GM18907 (cell line): Measurements from ENCODE around the gene NDUFB6.
"Not testable (repeated sequence)": the region's sequence is repeated elsewhere in the genome, so short reads cannot be mapped to it uniquely, and the experiment has no call there.

ENCODE experiments used
- ATAC-seq: cut with Tn5 transposase; IDR thresholded peaks from one replicate; pipeline ENCODE4 v1.9.1; 2021; ENCODE audit warnings: mild to moderate bottlenecking, moderate library complexity; ENCODE audit not compliant: unreplicated experiment

NDUFB6 gene

DNA sequence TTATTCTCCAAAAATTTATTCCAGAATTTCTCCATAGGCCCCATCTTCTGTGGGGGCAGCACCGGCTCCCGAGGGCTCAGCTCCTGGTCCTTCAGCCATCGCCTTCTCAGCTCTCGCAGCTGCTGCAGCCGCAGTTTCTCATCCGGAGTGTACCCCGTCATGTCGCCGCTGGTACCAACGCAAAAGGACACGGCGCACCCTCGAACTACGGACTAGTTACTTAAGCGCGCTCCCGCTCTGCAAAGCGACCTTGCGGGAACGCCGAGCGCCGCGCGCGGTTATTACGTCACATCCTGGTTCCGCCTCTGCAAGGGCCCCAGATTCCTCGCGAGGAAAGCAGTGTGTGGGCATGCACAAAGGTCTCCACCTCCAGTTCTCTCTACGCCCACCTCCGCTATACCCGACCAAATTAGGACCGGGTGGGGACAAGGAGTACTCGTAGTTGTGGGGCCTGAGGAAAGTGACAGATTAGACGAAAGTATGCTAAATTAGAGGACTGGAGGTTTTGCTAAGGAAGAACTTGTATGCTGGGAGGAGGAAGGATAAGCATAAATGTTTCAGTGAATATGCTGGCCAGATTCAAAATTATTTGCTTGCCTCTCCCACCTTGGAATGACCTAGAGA lies at the start of gene NDUFB6:
NDUFB6 (minus strand) TSS at position 260 of the 624 bp plus-strand sequence; CDS start at position 161, 99 bp downstream.
- ATAC-seq = peak; percentile 91

GRCh38 chr9:32618261-32618660 lies 45.3 kb upstream of the NDUFB6 start:
- no peak for ATAC-seq

DNA sequence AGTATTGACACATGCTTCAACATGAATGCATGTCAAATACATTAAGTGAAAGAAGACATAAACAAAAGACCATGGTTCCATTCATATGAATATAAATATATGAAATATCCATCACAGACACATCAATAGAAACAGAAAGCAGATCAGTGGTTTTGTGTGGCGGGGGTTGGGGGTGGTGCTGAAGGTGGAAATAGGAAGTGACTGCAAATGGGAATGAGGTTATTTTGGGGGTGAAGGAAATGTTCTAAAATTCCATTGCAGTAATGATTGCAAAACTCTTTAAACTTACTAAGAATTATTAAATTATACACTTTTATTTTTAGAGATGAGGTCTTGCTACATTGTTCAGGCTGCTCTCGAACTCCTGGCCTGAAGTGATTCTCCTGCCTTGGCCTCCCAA lies 33.9 kb upstream of the NDUFB6 start:
- ATAC-seq = no peak

DNA sequence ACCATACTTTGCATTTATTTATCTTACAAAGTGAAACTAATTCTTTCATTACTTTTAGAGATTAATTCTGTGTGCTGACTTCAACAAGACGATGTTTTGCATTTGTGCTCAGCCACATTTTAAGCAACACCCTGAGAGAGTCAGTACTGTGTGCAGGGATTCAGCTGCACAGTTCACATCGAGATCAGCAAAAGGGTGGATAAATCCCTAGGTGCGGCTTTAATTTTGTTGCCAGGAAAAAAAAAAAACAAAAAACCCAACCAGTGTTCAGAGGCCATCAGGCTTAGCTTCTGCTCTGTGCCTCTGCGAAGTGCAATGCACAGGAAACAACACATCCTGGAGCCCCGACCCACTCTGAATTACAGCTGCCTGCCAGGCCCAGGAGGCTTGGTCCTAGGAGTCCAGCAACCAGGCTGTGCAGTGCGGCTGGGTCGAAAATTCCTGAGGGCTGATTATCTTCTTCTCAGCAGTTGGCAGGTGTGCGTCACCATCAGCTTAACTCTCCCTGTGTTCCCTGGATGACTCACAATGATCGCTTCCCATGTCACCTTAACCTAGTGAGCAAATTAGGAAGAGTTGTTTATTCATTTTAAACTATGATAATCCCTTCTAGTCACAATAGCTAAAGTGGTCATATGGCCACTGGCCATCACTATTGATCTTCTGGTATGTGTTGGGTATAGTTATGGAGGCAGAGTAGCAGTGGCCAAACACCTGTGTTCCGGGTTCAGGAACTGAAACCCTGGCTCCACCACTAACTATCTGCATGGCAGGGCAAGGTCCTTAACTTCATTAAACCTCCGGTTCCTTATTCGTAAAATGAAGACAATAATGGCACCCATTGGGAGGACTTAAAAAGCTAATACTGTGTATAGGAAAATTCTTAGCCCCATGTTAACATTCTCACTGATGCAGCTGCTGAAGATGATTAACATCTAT lies 31.2 kb upstream of the NDUFB6 start:
- peak; percentile 90 for ATAC-seq

- ATAC-seq = not testable (repeated sequence)
Measured at GRCh38 chr9:32599021-32599420, 26.1 kb upstream of the NDUFB6 start.

DNA sequence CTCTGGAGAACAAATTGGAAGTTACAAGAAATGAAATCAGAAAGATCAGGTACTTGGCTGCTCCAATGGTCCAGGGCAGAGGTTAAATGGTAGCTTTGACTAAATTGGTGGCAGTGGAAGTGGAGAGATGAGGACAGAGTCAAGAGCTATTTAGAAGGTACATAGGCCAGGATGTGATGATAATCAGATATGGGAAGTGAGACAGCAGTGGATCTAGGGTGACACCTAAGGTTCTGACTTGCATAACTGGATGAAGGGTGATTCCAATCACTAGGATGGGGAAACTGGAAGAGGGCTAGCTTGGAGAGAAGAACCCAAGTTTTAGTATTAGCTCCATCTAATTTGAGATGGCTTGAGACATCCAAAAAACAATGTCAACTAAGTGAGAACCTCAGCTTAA lies 24.0 kb upstream of the NDUFB6 start:
- no peak for ATAC-seq

GRCh38 chr9:32596096-32596865 lies 23.3 kb upstream of the NDUFB6 start:
- no peak for ATAC-seq

DNA sequence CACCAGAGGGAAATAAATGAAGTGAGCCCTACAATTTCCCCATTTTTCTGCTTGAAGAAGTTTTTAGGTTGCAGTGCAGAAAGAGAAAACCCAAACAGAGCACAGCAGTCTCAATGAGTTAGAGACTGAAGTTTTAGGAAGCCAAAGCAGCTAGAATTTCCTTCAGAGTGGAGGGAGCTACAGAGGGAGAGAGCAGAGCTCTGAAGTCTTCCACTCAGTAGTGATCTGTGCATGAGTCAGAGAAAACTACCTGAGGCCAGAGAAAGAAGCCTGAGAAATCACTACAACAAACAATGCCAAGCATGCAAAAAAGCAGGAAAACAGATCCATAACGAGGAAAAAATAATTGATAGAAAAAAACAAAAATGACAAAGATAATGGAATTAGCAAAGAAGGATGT lies 17.9 kb upstream of the NDUFB6 start:
- ATAC-seq = no peak

- ATAC-seq = no peak
Measured at GRCh38 chr9:32590476-32590875, 17.5 kb upstream of the NDUFB6 start.

- ATAC-seq = peak; percentile 74
Measured at GRCh38 chr9:32589083-32589723, 16.2 kb upstream of the NDUFB6 start.

DNA sequence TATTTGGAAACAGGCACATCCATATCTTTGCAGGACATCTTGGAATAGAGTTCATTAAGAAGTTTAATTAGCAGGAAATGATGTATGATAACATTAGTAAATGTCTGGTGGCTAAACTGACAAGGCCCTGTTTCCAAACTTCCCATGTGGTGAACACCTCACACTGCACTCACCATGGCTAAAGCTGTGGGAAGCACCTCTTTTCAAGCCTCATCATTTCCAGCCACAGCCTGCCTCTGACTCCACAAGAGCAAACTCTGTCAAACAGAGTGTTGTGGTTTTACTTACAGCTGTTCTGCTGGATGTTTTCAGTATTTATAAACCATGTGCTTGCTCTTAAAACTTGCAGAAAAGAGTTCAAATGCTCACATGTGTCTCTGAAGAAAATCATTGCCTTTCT lies 14.9 kb upstream of the NDUFB6 start:
- ATAC-seq = peak; percentile 65

GRCh38 chr9:32584784-32585183 lies 11.8 kb upstream of the NDUFB6 start:
- no peak for ATAC-seq

DNA sequence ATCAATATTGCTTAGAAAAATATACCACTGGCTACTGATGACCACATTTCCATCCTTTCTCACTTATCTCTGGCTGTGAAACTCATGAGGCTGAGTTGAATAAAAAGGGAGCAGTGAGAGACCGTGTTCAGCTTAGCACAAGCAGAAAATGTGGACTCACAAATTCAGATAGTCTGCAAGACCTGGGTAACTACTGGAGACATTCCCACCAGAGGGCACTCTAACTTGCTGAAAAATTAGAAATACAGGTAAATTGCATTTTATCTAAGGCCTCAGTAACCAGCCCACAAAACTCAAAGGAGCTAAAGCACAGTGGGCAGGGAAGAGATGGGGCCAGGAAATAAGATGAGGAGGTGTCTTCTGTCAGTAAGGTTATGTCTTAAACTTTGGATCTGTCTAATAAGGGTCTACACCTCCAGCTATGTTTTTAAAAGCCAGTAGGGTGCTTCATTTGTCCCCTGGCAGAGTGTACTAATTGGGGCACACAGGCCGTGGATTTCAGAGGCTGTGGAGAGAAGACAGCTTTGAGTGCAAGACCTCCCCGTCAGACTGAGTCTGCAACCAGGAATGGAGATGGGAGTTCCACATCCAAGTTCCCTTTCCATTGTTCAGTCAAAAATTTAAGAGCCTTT lies 8.7 kb upstream of the NDUFB6 start:
- no peak for ATAC-seq

DNA sequence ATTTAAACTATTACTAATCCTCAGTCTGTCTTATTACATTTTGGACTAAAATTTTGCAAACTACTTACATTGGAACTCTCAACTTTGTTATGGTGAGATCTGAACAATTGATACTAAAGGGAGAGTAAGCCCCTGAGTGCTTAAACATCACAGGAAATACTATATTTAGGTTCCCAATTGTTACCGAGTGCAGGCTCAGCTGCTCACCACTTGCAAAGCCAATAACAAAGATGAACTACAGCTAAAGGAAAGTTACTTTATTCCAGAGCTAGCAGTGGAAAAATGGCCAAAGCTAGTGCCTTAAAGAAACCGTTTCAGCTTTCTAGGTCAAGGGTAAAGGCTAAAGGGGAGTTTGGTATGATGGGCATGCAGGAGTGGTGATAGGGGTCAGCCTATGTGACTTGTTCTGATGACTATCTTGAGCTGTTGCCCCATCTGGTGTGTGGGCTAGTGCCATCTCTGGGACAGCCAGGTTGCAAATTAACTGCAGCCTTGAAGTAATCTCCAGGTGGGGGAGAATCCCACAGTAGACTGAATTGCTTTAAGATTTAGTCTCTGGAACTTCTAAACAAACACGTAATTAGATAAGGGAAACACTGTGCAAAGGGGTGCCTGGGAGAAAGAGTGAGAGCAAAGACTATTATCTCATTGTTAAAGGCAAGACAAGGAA lies 7.8 kb upstream of the NDUFB6 start:
- ATAC-seq = no peak

DNA sequence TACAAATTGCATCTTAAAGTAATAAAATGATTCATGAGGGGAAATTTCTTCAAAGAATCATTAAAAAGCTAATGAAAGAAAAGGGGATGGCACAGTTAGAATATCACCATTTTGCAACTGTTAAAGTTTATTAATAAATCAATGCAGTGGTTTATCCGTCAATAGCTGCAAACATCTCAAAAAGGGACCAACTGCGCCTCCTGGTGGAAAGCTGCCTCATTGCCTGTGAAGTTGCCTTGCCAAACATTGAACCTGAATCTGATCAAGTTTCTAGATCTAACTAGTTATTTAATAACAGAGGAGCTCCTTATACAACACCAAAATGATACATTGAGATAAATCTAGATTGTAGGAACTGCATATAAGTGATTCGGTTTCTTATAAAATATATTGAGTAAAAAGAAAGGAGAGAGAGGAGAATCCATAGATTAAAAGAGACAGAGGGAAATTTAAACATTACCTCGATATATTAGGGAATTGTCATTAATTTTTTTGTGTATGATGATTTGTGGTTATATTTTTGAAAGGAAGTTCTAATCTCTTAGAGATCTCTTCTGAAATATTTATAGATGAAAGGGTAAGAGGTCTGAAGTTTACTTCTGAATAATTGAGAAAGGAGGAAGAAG lies 6.9 kb upstream of the NDUFB6 start:
- peak; percentile 64 for ATAC-seq

GRCh38 chr9:32578976-32579375 lies 6.0 kb upstream of the NDUFB6 start:
- no peak for ATAC-seq

DNA sequence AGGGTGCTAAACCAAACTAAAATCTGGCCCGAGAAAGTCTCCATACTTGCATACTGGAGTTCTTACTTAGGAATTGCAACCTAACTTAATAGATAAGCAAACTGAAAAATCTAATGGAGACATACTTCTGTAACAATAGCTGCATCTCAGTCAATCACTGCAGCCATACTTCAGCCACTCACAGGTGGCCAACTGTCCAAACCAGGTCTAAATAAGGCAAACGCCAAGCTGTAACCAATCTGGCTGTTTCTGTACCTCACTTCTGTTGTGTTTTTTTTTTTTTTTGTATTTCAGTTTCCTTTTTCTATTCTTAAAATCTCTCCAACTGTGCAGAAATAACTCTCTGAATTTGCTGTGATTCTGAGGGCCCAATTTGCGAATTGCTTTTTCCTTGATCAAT lies 4.4 kb upstream of the NDUFB6 start:
- ATAC-seq = no peak

DNA sequence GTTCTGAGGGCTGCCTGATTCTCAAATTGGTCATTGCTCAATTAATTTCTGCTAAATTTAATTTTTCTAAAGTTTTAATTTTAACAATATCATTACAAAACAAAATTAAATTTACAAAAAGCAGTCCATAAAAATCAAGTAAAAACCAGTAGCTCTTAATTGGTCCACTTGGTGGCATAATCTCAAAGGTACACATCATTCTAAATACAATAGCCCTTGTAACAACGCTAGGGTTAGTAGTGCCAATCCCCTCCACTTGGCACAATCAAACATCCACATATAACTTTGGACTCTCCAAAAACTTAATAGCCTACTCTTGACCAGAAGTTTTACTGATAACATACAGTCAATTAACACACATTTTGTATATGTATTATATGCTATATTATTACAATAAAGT lies 1.9 kb upstream of the NDUFB6 start:
- ATAC-seq = no peak

DNA sequence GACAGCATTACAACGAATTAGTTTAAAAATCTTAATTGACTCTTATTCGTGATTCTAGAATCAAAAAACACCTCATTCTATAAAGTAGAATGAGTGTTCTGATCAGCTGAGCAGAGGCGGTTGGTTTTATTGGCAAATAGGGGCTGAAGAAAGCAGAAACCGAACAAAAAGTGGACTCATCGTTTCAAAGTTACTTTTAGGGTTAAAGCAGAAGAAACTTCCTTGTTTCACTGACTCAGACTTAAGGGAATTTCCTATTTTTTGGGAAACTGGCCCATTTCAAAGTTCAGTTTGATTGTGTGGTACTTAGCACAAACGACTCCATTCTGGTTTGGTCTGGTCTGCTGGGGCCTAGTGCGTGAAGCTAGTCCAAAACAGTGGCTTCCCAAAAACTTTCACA lies 862 bp upstream of the NDUFB6 start:
- no peak for ATAC-seq
